Measurements from ENCODE around the gene XPNPEP1. TPM values are rescaled to one million over a fixed set of nuclear protein-coding genes. Genes with fewer than 3 reads are reported as not detected.

XPNPEP1 gene
- total and polyA plus RNA-seq, 2 donors from 2014 or later: 34.4 to 62.4 TPM

DNA sequence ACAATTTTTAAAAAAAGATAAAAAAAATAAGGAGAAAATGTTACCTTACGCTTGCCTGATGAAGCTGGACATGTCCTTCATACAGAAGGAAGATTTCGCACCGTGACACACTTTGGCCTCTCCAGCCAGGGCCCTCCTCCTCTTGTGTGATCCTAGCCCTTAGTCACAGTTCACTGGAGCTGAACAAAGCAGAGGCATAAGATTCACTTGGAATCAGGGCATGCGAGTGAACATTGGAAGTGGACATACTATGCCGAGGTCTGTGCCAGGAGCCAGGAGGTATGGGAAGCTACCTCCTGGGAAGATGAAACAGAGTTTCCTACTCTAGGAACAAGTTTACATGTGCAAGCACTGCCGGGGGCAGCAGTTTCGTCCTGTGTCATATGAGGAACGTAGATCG lies 91.5 kb downstream of the XPNPEP1 start:
- no peaks in the 10 kb centered on the region for H3K9me3 ChIP-seq (ENCODE audit: control insufficient read depth in 2 of 3, insufficient read depth in 1 of 3, low read length in 3 of 3)
- H3K4me3 ChIP-seq (ENCODE audit: low read length in 3 of 3): no peak overlapping the region
- no peak for FAIRE-seq
- no peak for DNase-seq
- H3K27me3 ChIP-seq (ENCODE audit: control insufficient read depth, insufficient read depth, low read length): no peaks in the 10 kb centered on the region
- intact Hi-C loops (cut with DNase I): no loop called here
- no peak overlapping the region for H3K9ac ChIP-seq (ENCODE audit: low read length in 3 of 3)
- H3K27ac ChIP-seq (ENCODE audit: low read depth in 2 of 2, low read length in 2 of 2): no peak overlapping the region
- no peaks in the 10 kb centered on the region for H3K4me1 ChIP-seq (ENCODE audit: control insufficient read depth in 2 of 3, insufficient read depth in 2 of 3, low read depth in 1 of 3, low read length in 3 of 3)
- TF ChIP-seq, protein P1, sequence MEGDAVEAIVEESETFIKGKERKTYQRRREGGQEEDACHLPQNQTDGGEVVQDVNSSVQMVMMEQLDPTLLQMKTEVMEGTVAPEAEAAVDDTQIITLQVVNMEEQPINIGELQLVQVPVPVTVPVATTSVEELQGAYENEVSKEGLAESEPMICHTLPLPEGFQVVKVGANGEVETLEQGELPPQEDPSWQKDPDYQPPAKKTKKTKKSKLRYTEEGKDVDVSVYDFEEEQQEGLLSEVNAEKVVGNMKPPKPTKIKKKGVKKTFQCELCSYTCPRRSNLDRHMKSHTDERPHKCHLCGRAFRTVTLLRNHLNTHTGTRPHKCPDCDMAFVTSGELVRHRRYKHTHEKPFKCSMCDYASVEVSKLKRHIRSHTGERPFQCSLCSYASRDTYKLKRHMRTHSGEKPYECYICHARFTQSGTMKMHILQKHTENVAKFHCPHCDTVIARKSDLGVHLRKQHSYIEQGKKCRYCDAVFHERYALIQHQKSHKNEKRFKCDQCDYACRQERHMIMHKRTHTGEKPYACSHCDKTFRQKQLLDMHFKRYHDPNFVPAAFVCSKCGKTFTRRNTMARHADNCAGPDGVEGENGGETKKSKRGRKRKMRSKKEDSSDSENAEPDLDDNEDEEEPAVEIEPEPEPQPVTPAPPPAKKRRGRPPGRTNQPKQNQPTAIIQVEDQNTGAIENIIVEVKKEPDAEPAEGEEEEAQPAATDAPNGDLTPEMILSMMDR (IDR thresholded peaks at IDR 0.05; ENCODE audit: borderline replicate concordance, extremely low read depth, insufficient read depth): no peak
- no peaks in the 10 kb centered on the region for H3K36me3 ChIP-seq (ENCODE audit: control insufficient read depth in 2 of 3, insufficient read depth in 3 of 3, low read length in 3 of 3)

DNA sequence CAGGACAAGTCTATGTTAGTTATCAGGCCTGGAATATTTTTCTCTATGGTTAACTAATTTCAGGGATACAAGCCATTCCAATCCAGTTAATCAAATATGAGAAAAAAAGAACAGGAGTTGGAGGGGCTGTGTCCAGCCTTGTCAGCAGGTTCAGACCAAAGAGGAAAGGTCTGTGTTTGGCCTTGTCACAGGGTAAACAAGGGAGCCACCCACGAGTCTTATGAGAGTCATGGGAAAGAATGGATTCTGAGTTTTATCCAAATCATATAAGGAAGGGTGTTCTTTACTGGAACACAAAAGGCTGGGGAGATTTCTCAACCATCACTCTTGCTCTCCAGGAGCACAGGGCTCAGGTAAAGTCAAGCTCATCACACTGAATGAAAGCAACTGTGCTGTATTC lies 99.1 kb downstream of the XPNPEP1 start:
- FAIRE-seq: no peak
- Histone ChIP-seq H3K9ac (ENCODE audit: low read length in 3 of 3) (no peak overlapping the region), H3K27ac (ENCODE audit: low read depth in 2 of 2, low read length in 2 of 2) (no peak overlapping the region), H3K27me3 (ENCODE audit: control insufficient read depth, insufficient read depth, low read length) (no peaks in the 10 kb centered on the region), H3K9me3 (ENCODE audit: control insufficient read depth in 2 of 3, insufficient read depth in 1 of 3, low read length in 3 of 3) (no peaks in the 10 kb centered on the region), H3K4me1 (ENCODE audit: control insufficient read depth in 2 of 3, insufficient read depth in 2 of 3, low read depth in 1 of 3, low read length in 3 of 3) (no peaks in the 10 kb centered on the region), H3K36me3 (ENCODE audit: control insufficient read depth in 2 of 3, insufficient read depth in 3 of 3, low read length in 3 of 3) (no peaks in the 10 kb centered on the region), H3K4me3 (ENCODE audit: low read length in 3 of 3) (no peak overlapping the region)
- TF ChIP-seq, protein P1 (IDR thresholded peaks at IDR 0.05; ENCODE audit: borderline replicate concordance, extremely low read depth, insufficient read depth): no peak
- intact Hi-C loops (cut with DNase I): no loop called here
- no peak for DNase-seq

DNA sequence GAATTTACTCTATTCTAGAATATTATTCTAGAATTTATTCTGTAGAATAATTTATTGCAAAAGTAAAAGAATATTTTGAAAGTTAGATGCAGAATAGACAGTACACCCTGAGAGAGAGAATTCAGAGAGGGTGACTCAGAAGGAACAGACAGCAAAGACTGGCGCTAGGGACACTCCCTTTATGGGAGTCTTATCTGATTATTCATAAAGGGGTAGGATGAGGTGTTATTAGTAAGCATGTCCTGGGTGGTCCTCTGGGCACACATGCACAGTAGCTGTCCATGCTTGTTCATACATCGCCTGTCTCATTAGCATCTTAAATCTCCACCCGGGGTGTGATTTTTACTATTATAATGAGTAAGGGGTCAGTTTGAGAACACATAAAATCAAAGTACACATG lies 100.1 kb downstream of the XPNPEP1 start:
- Histone ChIP-seq H3K27ac (ENCODE audit: low read depth in 2 of 2, low read length in 2 of 2) (no peak overlapping the region), H3K4me1 (ENCODE audit: control insufficient read depth in 2 of 3, insufficient read depth in 2 of 3, low read depth in 1 of 3, low read length in 3 of 3) (no peaks in the 10 kb centered on the region), H3K27me3 (ENCODE audit: control insufficient read depth, insufficient read depth, low read length) (no peaks in the 10 kb centered on the region), H3K36me3 (ENCODE audit: control insufficient read depth in 2 of 3, insufficient read depth in 3 of 3, low read length in 3 of 3) (no peaks in the 10 kb centered on the region), H3K9ac (ENCODE audit: low read length in 3 of 3) (no peak overlapping the region), H3K4me3 (ENCODE audit: low read length in 3 of 3) (no peak overlapping the region), H3K9me3 (ENCODE audit: control insufficient read depth in 2 of 3, insufficient read depth in 1 of 3, low read length in 3 of 3) (no peaks in the 10 kb centered on the region)
- intact Hi-C loops (cut with DNase I): no loop called here
- no peak for FAIRE-seq
- TF ChIP-seq, protein P1 (IDR thresholded peaks at IDR 0.05; ENCODE audit: borderline replicate concordance, extremely low read depth, insufficient read depth): no peak
- DNase-seq: no peak

DNA sequence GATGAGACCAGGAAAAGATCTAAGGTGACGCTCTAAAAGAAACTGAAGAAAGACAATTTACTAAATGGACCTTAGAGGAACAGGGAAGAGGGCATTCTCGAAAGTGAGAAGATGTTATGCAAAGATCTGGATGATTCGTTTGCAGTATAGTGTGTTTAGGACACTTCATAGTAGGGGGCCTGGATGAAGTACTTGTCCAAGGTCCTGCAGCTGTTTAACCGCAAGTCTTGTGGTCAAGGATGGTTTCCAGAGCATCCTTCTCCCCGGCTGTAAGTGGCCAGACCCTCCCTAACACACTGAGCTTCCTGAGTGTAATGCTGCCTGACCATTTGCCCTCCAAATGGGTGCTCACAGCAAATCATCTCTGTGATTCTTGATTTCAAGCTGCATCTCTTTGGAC lies 101.6 kb downstream of the XPNPEP1 start:
- Histone ChIP-seq H3K9ac (ENCODE audit: low read length in 3 of 3) (no peak overlapping the region), H3K27ac (ENCODE audit: low read depth in 2 of 2, low read length in 2 of 2) (no peak overlapping the region), H3K9me3 (ENCODE audit: control insufficient read depth in 2 of 3, insufficient read depth in 1 of 3, low read length in 3 of 3) (no peaks in the 10 kb centered on the region), H3K4me3 (ENCODE audit: low read length in 3 of 3) (no peak overlapping the region), H3K27me3 (ENCODE audit: control insufficient read depth, insufficient read depth, low read length) (no peaks in the 10 kb centered on the region), H3K4me1 (ENCODE audit: control insufficient read depth in 2 of 3, insufficient read depth in 2 of 3, low read depth in 1 of 3, low read length in 3 of 3) (no peaks in the 10 kb centered on the region), H3K36me3 (ENCODE audit: control insufficient read depth in 2 of 3, insufficient read depth in 3 of 3, low read length in 3 of 3) (no peaks in the 10 kb centered on the region)
- no peak for FAIRE-seq
- TF ChIP-seq, protein P1 (IDR thresholded peaks at IDR 0.05; ENCODE audit: borderline replicate concordance, extremely low read depth, insufficient read depth): no peak
- intact Hi-C loops (cut with DNase I): no loop called here
- no peak for DNase-seq

All from kidney (tissue), 14 donors.